Osteoblast (primary cell): ENCODE measurements around the gene ASL. TPM values are rescaled to one million over a fixed set of nuclear protein-coding genes. Genes with fewer than 3 reads are reported as not detected.
"Not testable (repeated sequence)": the region's sequence is repeated elsewhere in the genome, so short reads cannot be mapped to it uniquely, and the experiment has no call there.

Source experiments
- DNase-seq: peaks from one replicate; pipeline ENCODE4 v3.0.0; 2011; ENCODE audit warnings: low spot score, mixed read lengths; ENCODE audit not compliant: insufficient read length; ENCODE audit errors: missing footprints
- H2AFZ ChIP-seq: 2 replicates; pipeline ENCODE4 v1.6.0; 2011; ENCODE audit warnings: mild to moderate bottlenecking, low read length
- H3K27ac ChIP-seq: 2 replicates; pipeline ENCODE4 v1.5.1; 2011; ENCODE audit warnings: mild to moderate bottlenecking, low read depth, low read length, moderate library complexity
- H3K27me3 ChIP-seq: 2 replicates; pipeline ENCODE4 v1.6.0; 2012; ENCODE audit warnings: mild to moderate bottlenecking, control low read depth, inconsistent platforms, low read length, moderate library complexity; ENCODE audit not compliant: insufficient read depth
- H3K36me3 ChIP-seq: 2 replicates; pipeline ENCODE4 v1.5.1; 2011; ENCODE audit warnings: mild to moderate bottlenecking, low read length, control low read depth, moderate library complexity; ENCODE audit not compliant: insufficient read depth
- H3K4me1 ChIP-seq: 2 replicates; pipeline ENCODE4 v1.5.1; 2011; ENCODE audit warnings: mild to moderate bottlenecking, low read length, control low read depth, moderate library complexity; ENCODE audit not compliant: insufficient read depth
- H3K4me2 ChIP-seq: 2 replicates; pipeline ENCODE4 v1.6.0; 2011; ENCODE audit warnings: mild to moderate bottlenecking, low read length; ENCODE audit not compliant: insufficient read depth
- H3K4me3 ChIP-seq: fragments of 200-600 bp; sonication (generic); 3 replicates; pipeline ENCODE4 v1.5.1; 2012; ENCODE audit warnings: mild to moderate bottlenecking, low read length, inconsistent platforms; ENCODE audit not compliant: insufficient read depth
- H3K79me2 ChIP-seq: 2 replicates; pipeline ENCODE4 v1.6.0; 2012; ENCODE audit warnings: mild to moderate bottlenecking, low read length, control low read depth, inconsistent platforms; ENCODE audit not compliant: insufficient read depth
- H3K9me3 ChIP-seq: 2 replicates; pipeline ENCODE4 v1.5.1; 2011; ENCODE audit warnings: low read depth, low read length, control low read depth
- H4K20me1 ChIP-seq: 2 replicates; pipeline ENCODE4 v1.6.0; 2012; ENCODE audit warnings: mild to moderate bottlenecking, low read length, control low read depth; ENCODE audit not compliant: insufficient read depth
- total RNA-seq: library from RNA; depleted of rRNA; stranded (reverse); fragments of >200 nt; gene quantifications from 2 replicates; pipeline ENCODE4 v1.2.3, GENCODE V29; 2012
- TF ChIP-seq, protein P1 (sequence below): IDR thresholded peaks from 2 replicates; pipeline ENCODE4 v1.5.1; 2011; ENCODE audit warnings: mild to moderate bottlenecking, low read depth, low read length, moderate library complexity; ENCODE audit errors: extremely low read depth

Gene ASL
- total RNA-seq, result 52.2 and 53.6 TPM in 2 replicates

GRCh38 chr7:66075590-66076461 is at the start of gene ASL:
Gene ASL (plus strand): TSS chr7:66075819. CDS start chr7:66076082, 263 bp downstream.
- no peaks in the 10 kb centered on the region for H3K27me3 ChIP-seq
- H3K27ac ChIP-seq, result peak within 1 kb of the TSS; percentile 52
- peaks cover 2% of the 10 kb centered on the region for H4K20me1 ChIP-seq
- peak within 1 kb of the TSS; percentile 78 for H2AFZ ChIP-seq
- H3K4me1 ChIP-seq, result peaks cover 11% of the 10 kb centered on the region
- peak; percentile 100 for DNase-seq
- H3K36me3 ChIP-seq, result no peaks in the 10 kb centered on the region
- peaks cover 29% of the 10 kb centered on the region for H3K79me2 ChIP-seq
- TF ChIP-seq, protein P1, sequence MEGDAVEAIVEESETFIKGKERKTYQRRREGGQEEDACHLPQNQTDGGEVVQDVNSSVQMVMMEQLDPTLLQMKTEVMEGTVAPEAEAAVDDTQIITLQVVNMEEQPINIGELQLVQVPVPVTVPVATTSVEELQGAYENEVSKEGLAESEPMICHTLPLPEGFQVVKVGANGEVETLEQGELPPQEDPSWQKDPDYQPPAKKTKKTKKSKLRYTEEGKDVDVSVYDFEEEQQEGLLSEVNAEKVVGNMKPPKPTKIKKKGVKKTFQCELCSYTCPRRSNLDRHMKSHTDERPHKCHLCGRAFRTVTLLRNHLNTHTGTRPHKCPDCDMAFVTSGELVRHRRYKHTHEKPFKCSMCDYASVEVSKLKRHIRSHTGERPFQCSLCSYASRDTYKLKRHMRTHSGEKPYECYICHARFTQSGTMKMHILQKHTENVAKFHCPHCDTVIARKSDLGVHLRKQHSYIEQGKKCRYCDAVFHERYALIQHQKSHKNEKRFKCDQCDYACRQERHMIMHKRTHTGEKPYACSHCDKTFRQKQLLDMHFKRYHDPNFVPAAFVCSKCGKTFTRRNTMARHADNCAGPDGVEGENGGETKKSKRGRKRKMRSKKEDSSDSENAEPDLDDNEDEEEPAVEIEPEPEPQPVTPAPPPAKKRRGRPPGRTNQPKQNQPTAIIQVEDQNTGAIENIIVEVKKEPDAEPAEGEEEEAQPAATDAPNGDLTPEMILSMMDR, result no peak
- peak within 1 kb of the TSS; percentile 90 for H3K4me3 ChIP-seq
- H3K4me2 ChIP-seq, result peak within 1 kb of the TSS; percentile 96
- H3K9me3 ChIP-seq, result no peaks in the 10 kb centered on the region

DNA sequence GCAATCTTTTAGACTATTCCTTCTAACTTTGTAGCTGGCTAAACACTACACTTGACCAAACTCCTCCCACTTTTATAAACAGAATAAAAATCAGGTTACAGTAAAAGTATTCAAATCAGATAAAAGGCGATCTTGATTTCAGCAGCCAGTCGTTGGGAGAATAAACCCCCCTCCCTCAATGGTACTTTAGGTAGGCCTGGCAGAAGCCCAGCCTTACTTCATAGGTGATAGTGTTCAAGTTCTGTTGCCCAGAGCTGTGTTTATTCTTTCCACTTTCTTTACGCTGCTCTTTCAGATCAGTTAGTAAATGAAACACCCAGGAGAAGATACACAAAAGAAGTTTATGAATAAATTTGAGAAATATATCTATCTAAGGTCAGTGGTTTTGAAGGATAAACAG is 47.3 kb upstream of the ASL start:
- not testable (repeated sequence) for H3K27ac ChIP-seq, H3K4me3 ChIP-seq, DNase-seq, H4K20me1 ChIP-seq, H3K79me2 ChIP-seq, H3K4me2 ChIP-seq, H3K36me3 ChIP-seq, H3K4me1 ChIP-seq, H3K9me3 ChIP-seq, H3K27me3 ChIP-seq
- H2AFZ ChIP-seq, result peak overlapping the region; percentile 50

DNA sequence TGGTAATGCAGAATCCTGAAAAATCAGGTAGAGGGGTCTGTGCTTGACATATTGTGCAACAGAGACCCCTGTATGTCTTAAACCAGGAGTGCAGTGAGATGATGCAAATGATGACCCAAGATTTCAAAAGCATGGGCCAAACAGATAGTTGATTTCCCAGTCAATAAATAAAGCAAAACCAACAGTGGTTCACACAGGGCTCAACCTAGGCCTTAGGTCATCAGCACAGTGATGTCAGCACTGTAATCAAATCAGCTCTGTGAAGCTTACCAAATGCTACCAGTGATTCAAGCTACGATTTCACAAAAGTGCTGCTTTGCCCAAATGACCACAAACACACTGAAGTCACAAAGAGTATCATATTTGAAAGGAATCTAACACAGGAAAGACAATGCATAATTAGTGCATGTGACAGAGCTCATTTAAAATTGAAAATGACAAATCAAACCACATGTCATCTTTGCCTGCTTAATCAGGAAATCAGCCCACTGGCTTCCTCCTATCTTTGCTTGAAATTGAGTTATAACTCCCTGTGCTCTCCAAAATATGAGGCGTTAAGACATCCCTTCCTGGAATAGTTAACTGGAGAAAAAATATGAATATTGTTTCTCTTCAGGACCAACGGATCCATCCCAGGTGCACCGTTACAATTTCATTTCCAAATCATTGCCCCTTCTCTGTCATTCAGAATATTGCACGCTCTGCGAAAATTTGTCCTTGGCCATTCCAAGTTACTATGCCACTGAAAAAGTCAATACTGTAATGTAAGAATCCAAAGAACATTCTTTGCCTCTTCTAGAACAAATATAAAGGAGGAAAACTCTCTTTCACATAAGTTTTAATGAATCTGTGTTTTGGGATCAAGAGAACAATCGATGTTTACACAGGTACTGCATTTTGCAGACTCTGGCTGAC is 41.9 kb upstream of the ASL start:
- DNase-seq, result no peak
- Histone ChIP-seq H3K4me1 (no peaks in the 10 kb centered on the region), H3K9me3 (no peaks in the 10 kb centered on the region), H3K27me3 (no peaks in the 10 kb centered on the region), H3K36me3 (no peaks in the 10 kb centered on the region), H4K20me1 (no peaks in the 10 kb centered on the region), H3K79me2 (no peaks in the 10 kb centered on the region), H3K4me2 (no peak overlapping the region), H3K4me3 (no peak overlapping the region), H3K27ac (no peak overlapping the region), H2AFZ (no peak overlapping the region)
- TF ChIP-seq, protein P1, result no peak

DNA sequence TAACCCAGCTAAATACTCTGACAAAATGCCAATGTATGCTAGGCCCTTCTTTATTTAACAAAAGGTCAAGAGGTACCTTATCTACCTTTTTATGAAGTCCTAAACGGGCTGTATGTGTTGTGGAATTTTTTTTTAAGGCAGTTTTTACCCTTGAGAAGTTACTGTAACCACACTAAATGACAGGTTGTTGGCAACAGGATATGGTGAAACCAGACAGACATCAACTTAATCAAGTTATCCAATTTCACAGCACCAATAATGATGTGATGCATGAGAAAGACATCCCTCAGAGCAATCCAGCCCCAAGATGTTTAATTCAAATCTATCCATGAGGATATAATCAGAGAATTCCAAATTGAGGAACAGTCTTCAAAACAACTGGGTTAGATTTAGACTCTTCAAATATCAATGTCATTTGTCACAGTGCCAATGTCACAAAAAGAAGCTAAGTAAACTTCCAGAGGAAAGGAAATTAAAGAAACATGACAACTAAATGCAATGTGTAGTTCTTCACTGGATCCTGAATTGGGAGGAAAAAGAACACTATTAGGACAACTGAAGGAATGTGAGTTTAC is 41.1 kb upstream of the ASL start:
- H3K4me2 ChIP-seq, H3K79me2 ChIP-seq, H3K4me1 ChIP-seq, H3K36me3 ChIP-seq, H4K20me1 ChIP-seq, H3K27ac ChIP-seq, H3K9me3 ChIP-seq, H3K27me3 ChIP-seq, H2AFZ ChIP-seq, H3K4me3 ChIP-seq: not testable (repeated sequence)
- DNase-seq, result peak; percentile 14
